NCI-H2196 (cell line): ENCODE data around the gene NIPAL3.
"Not testable (repeated sequence)": the region's sequence is repeated elsewhere in the genome, so short reads cannot be mapped to it uniquely, and the experiment has no call there.

Source experiments
- DNase-seq: peaks from one replicate; lab custom pipeline; 2025; ENCODE audit not compliant: unreplicated experiment; lab: John Stamatoyannopoulos, UW

The NIPAL3 gene

GRCh38 chr1:24514946-24515345 is 99.3 kb downstream of the NIPAL3 start:
- no peak for DNase-seq

- DNase-seq: not testable (repeated sequence)
Observed at GRCh38 chr1:24515671-24516209, 100.1 kb downstream of the NIPAL3 start.

DNA sequence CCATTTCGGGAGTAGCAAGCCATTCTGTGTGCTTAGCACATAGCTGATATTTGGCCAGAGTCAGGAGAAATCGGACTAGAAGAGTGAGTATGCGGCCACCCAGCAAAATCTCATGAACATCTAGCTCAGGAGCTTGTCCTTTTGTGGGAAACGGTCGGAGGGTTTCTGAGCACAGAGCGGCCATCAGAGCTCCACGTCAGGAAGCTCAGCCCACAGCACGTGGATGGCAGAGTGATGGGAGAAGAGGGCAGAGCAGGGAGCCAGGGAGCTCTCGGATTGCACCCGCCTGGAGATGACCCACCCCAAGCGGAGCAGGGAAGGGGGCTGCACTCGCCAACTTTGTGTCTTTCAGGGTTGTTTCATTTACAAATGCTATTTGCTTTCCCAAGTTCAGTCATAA is 100.9 kb downstream of the NIPAL3 start:
- DNase-seq: no peak

DNA sequence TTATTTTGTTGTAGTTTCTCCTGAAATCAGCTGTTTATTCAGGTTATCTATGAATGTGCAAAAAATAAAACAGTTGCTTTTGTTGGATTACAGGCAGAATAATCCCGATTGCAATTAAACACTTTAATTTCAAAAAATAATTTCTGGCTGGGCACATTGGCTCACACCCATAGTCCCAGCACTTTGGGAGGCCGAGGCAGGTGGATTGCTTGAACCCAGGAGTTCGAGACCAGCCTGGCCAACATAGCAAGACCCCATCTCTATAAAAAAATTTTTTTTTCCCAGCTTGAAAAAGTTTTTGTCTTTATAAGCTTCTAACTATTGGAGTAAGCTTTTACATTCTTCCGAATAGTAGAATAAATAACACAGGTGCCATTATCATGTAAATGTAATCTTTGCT is 102.3 kb downstream of the NIPAL3 start:
- DNase-seq: no peak

GRCh38 chr1:24520282-24520681 is 104.7 kb downstream of the NIPAL3 start:
- DNase-seq: not testable (repeated sequence)
